Measurements from ENCODE around the gene ACTN3. TPM values are rescaled to one million over a fixed set of nuclear protein-coding genes. Genes with fewer than 3 reads are reported as not detected.

Gene ACTN3
- total RNA-seq, 2 donors from 2014 or later: not detected

GRCh38 chr11:66609721-66610617 lies 63.3 kb downstream of the ACTN3 start:
- 44 to 50% methylated on average over 4 of the region's 4 CpGs for WGBS, 2 donors
- Histone ChIP-seq H3K36me3 (replicated peaks in 1 of 2; ENCODE audit: insufficient read depth in 1 of 2, low read depth in 2 of 2) (no peaks in the 10 kb centered on the region), H3K27ac (no peak overlapping the region), H3K9me3 (no peaks in the 10 kb centered on the region), H3K4me1 (peaks cover 16% of the 10 kb centered on the region), H3K4me3 (no peak overlapping the region), H3K27me3 (no peaks in the 10 kb centered on the region)
- TF ChIP-seq CTCF (IDR thresholded peaks at IDR 0.05): no peak
- TF ChIP-seq POLR2A (IDR thresholded peaks at IDR 0.05): no peak
- ATAC-seq: no peak
- DNase-seq: no peak
- intact Hi-C loops (cut with DNase I): no loop called here

- peaks cover 15% of the 10 kb centered on the region for H3K4me1 ChIP-seq
- H3K27me3 ChIP-seq: no peaks in the 10 kb centered on the region
- no peaks in the 10 kb centered on the region for H3K9me3 ChIP-seq
- intact Hi-C loops (cut with DNase I): no loop called here
- no peaks in the 10 kb centered on the region for H3K36me3 ChIP-seq (replicated peaks in 1 of 2; ENCODE audit: insufficient read depth in 1 of 2, low read depth in 2 of 2)
- no peak for TF ChIP-seq CTCF (IDR thresholded peaks at IDR 0.05)
- TF ChIP-seq POLR2A (IDR thresholded peaks at IDR 0.05): no peak
- ATAC-seq (no peak), DNase-seq (no peak)
- H3K4me3 ChIP-seq: no peak overlapping the region
- 78 to 83% methylated on average over 1 of the region's 1 CpG for WGBS, 2 donors
- no peak overlapping the region for H3K27ac ChIP-seq
Measured at GRCh38 chr11:66612458-66612857, 65.8 kb downstream of the ACTN3 start.

Other genes starting within 250 kb of the ACTN3 start
- gene CD248, start 229.9 kb upstream of the ACTN3 start, total RNA-seq: 10 to 100 TPM; 10.6 to 86.0 TPM
- 10 to 100 TPM in 1 of 2 donors, under 1 TPM in 1; 0.99 to 11.4 TPM for gene RIN1, start 210.5 kb upstream of the ACTN3 start, total RNA-seq
- 10 to 100 TPM; 19.4 to 23.1 TPM for gene BRMS1, start 201.8 kb upstream of the ACTN3 start, total RNA-seq
- gene B4GAT1, start 199.3 kb upstream of the ACTN3 start, total RNA-seq: 10 to 100 TPM; 17.8 to 20.8 TPM
- 10 to 100 TPM in 1 of 2 donors, 1 to 10 TPM in 1; 5.4 to 14.2 TPM for gene SLC29A2, start 175.1 kb upstream of the ACTN3 start, total RNA-seq
- gene NPAS4, start 125.9 kb upstream of the ACTN3 start, total RNA-seq: not detected
- 10 to 100 TPM; 20.8 to 22.1 TPM for gene MRPL11, start 108.1 kb upstream of the ACTN3 start, total RNA-seq
- 10 to 100 TPM in 1 of 2 donors, 1 to 10 TPM in 1; 7.6 to 10.9 TPM for gene PELI3, start 80.0 kb upstream of the ACTN3 start, total RNA-seq
- 10 to 100 TPM; 15.8 to 52.4 TPM for gene DPP3, start 66.5 kb upstream of the ACTN3 start, total RNA-seq
- 10 to 100 TPM; 49.0 to 58.0 TPM for gene BBS1, start 36.3 kb upstream of the ACTN3 start, total RNA-seq
- gene ZDHHC24, start 855 bp upstream of the ACTN3 start, total RNA-seq: 10 to 100 TPM; 15.8 to 22.3 TPM
- 10 to 100 TPM; 55.8 to 61.3 TPM for gene CTSF, start 21.7 kb downstream of the ACTN3 start, total RNA-seq
- gene CCDC87, start 46.2 kb downstream of the ACTN3 start, total RNA-seq: under 1 TPM in 1 of 2 donors, not detected in 1; under 0.01 TPM
- gene CCS, start 46.3 kb downstream of the ACTN3 start, total RNA-seq: 10 to 100 TPM; 26.5 to 33.9 TPM
- 10 to 100 TPM; 29.8 to 37.6 TPM for gene RBM14, start 69.7 kb downstream of the ACTN3 start, total RNA-seq
- 10 to 100 TPM; 44.2 to 71.1 TPM for gene RBM4, start 91.8 kb downstream of the ACTN3 start, total RNA-seq
- gene RBM4B, start 131.0 kb downstream of the ACTN3 start, total RNA-seq: 10 to 100 TPM; 13.2 to 22.6 TPM
- 10 to 100 TPM; 40.0 to 52.1 TPM for gene SPTBN2, start 182.3 kb downstream of the ACTN3 start, total RNA-seq

All from body of pancreas (tissue), 4 donors.